GM19455 (cell line): Measurements from ENCODE around the gene IGSF9.

Experiments
- ATAC-seq: cut with Tn5 transposase; IDR thresholded peaks from one replicate; pipeline ENCODE4 v1.9.1; 2021; ENCODE audit not compliant: unreplicated experiment

IGSF9 gene

GRCh38 chr1:159974350-159974965 is 29.0 kb upstream of the IGSF9 start:
- ATAC-seq: no peak

- no peak for ATAC-seq
These were observed 28.0 kb upstream of the IGSF9 start for GRCh38 chr1:159973350-159973940.

GRCh38 chr1:159972443-159973205 is 27.2 kb upstream of the IGSF9 start:
- ATAC-seq: no peak

- no peak for ATAC-seq
These were observed 25.5 kb upstream of the IGSF9 start for GRCh38 chr1:159970932-159971342.

DNA sequence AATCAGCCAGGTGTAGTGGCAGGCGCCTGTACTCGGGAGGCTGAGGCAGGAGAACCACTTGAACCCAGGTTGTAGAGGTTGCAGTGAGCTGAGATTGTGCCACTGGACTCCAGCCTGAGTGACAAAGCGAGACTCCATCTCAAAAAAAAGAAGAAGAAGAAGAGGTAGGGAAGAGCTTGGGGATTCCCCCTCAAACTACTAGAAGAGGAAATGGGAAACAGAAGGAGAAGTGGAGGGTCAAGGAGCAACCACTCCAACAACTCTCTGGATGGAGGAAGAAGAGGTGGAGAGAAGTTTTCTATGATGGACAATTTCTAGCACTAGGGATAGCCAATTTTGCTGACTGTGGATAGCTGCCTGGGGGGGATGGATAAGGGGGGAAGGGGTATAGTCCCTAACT is 23.5 kb upstream of the IGSF9 start:
- ATAC-seq: no peak

GRCh38 chr1:159965263-159965662 is 19.9 kb upstream of the IGSF9 start:
- no peak for ATAC-seq

DNA sequence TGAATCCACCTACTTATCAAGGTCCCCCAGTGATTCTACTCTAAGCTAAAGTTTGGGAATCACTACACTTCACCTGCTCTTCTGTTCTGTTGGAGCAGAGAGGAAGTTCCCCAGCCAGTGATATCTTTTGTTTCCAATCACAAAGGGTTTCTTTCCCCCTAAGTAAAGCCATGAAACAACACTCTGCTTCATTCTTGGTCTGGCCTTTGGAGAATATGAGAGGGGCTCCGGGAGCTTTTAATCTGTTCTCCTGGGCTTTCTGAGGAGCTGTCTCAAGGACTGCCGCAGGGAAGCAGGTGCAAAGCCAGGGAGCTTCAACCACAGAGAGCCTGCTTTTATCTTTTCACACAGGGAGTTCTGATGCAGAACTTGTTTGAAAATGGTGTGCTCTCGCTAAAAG is 18.7 kb upstream of the IGSF9 start:
- no peak for ATAC-seq

DNA sequence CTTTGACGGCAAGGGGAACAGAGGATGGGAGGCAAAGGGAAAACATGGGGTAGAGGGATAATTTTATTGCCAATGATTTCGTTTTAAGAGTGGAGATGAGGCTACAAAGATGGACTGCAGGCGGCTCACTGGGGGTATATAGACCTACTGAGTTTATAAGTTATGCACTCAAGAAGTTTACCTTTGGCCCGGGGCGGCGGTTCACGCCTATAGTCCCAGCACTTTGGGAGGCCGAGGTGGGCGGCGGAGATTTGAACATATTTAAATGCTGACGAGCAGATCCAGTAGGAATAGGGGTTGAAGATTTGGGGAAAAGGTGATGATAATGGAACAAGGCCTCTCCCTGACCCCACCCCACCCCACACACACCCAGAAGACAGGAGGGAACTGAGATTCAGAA is 16.8 kb upstream of the IGSF9 start:
- no peak for ATAC-seq

- no peak for ATAC-seq
These were observed 16.2 kb upstream of the IGSF9 start for GRCh38 chr1:159961636-159962035.

DNA sequence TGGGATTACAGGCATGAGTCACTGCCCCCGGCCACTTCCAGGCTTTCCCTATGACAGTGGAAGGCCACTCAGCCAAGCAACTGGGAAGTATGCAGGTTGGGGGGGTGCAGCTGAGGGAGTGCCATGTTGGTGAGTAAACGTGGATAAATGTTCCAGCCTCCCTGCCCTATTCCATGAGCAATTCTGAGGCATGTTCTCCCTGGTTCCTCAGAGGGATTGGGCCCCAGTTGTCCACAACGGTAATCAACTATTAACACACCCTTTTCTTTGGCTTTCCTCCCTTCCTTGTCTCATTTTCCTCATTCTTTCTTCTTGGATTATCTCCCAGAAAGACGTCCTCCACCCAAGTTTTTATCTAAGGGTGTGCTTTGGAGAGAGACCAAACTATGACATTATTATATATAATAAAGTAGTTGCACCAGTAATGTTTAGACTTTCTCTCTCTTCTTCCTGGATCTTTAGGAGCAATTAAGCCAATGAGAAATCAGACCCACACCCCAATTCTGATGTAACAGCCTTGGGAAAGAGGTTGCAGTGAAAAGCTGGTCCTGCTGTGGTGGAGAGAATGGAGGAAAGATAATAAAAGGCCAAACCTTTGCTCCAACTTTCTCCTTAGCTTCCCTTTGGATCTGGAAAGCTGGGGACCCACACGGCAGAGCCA is 15.4 kb upstream of the IGSF9 start:
- ATAC-seq: no peak

GRCh38 chr1:159959451-159959850 is 14.0 kb upstream of the IGSF9 start:
- ATAC-seq: no peak

DNA sequence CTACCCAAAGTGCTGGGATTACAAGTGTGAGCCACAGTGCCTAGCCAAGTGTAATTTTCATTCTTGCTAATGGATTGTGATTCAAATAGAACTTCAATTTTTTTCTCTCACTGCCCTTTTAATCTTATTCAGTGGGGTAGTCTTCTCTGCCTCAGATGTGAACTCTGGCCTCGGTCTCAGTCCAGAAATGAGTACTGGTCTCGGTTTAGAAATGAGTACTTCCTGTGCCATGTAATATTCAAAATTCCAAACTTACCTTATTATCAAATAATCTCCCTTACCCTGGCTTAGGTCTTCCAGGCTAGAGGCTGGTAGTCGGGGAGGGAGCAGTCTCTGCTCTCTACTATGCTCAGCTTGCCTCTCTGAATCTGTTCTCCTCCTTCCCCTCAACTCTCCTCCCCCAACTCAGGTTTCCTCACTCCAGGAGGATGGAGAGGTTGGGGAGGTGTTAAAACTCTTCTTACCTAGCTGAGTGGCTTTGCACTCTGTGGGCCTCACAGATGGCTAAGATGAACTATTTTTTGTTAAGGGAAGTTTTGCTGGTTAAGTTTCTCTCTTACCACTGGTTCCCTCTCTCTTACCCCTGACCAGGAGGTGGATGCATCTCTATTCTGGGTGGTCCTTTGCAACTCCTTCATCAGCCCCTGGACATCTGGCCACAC is 13.4 kb upstream of the IGSF9 start:
- no peak for ATAC-seq

DNA sequence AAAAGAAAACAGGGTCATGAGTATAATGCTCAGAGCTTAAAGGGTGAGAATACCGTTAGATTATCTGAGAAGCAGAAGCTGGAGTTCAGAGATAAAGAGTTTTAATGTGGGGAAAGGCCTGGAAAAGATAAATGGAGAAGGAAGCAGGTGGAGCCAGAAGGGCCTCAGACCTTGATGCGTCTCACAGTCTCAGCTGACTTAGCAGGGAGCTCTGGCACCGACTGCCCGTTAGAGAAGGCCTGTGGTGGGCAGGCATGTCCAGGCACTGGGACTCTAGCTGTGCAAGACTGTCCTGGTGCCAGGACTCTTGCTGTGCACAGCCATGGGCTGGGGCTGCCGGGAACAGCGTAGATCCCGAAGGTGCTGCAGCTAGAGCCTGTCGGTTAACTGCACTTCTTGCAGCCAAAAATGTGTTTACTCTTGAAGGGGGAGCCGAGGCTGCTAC is 12.4 kb upstream of the IGSF9 start:
- no peak for ATAC-seq

GRCh38 chr1:159955456-159955855 is 10.0 kb upstream of the IGSF9 start:
- ATAC-seq: no peak

DNA sequence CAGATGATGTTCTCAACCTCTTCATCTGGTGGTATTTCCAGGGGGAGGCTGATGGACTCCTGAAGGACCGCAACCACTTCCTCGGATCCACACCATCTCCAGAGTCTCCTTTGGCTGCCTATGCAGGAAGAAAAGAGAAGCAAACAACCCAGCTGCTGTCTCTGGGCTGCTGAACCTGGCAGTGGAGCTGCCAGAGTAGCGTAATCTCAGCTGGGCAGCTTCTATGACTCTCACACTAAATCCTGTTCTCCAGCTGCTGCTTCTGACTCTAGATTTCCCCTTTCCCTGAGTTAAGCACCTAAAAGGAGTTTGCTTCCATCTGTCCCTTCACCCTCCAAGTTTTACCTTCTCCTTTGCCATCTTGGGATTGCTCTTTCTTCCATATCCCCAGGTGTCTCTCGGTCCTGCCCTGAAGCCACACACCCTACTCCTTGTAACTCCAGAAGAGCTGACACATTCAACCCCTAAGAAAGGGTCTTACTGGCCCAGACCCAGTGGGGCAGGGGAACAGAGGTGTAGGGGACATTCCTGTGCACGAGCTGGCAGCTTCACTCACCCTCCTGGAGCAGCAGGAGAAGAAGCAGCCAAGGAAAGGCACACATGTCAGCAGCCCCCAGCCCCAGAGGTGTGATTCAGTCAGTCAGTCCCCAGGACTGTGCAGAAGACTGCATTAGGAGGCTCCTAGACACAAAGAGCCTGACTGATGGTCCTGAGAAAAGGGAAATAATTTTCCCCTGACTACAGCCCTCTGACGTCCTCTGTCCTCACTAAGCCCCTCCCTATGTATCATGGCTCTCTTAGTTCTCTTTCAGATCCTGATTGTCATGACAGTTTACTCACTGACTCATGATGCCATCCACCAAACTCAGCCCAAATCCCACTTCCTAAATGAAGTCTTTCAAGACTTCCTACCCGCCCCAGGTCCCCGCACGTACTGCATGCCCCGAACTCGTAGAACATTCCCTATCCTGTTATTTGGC is 8.4 kb upstream of the IGSF9 start, which contains the start of gene SLAMF9:
TSS of gene SLAMF9 (minus strand) at position 702 of the 980 bp plus-strand sequence. CDS start at position 602, 100 bp downstream.
- no peak for ATAC-seq

- ATAC-seq: no peak
These were observed 7.5 kb upstream of the IGSF9 start for GRCh38 chr1:159952932-159953331.

- no peak for ATAC-seq
These were observed 6.1 kb upstream of the IGSF9 start for GRCh38 chr1:159951551-159951950.

DNA sequence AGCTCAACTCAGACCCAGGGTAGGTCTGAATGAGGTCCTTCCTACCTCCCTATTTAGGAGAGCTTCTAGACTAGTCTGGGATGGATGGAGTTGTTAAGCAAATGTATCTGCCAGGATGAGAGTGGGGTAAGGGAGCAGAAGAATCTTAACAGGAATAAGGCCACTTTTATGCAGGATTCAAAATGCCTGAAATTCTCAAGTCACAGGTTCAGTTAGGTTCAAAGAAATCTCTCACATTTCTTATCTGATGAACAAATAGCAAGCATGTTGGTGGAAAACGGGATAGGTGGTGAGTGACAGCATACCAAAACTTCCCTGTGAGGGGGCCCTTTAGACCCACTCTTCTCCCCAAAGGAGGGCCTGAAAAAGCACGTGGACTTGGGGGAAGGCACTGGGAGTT is 5.6 kb upstream of the IGSF9 start:
- ATAC-seq: no peak

DNA sequence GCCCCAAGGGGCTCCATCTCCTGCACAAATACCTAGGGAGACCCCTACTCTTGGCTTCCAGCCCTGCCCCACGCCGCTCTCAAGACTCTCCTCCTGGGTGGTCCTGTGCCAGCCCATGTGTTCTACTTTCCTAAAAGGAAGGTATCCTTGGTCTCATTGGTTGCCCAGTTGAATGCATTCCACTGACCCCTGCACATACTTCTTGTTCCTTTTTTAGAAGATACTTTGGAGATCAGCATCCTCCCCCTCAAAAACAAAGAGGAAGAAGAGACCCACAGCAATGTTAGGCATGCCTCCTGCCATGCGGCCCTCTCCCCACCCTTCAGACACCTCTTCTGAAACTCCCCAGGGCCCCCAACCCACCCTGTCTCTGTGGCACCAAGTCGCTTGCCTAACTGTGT is 4.6 kb upstream of the IGSF9 start:
- ATAC-seq: no peak

DNA sequence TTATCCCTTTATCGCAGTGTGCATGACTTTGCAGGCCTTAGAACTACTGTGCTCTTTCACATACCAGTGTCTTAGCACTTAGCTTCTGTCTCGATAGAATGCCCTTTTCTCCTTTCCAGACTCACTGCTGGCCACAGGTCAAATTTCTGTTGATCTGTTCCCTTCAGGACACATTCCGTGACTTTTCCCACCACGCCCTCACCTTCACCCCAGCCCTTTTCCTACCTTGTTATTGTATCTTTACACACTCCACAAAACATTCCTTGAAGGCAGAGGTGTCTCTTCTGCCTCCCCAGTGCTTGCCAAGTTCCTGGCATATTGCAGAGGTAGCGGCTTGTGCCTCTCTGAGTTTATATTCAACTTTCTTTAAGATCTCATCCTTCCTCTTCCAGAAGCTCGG is 3.7 kb upstream of the IGSF9 start:
- no peak for ATAC-seq
